HG03354 (cell line): Measurements from ENCODE around the gene SNX32.
A peak's percentile ranks its signal among the peaks of the same experiment; 100 is the strongest.

Experiments
- ATAC-seq: cut with Tn5 transposase; IDR thresholded peaks from one replicate; pipeline ENCODE4 v1.9.1; 2021; ENCODE audit warnings: mild to moderate bottlenecking; ENCODE audit not compliant: unreplicated experiment, poor library complexity, severe bottlenecking

The SNX32 gene

DNA sequence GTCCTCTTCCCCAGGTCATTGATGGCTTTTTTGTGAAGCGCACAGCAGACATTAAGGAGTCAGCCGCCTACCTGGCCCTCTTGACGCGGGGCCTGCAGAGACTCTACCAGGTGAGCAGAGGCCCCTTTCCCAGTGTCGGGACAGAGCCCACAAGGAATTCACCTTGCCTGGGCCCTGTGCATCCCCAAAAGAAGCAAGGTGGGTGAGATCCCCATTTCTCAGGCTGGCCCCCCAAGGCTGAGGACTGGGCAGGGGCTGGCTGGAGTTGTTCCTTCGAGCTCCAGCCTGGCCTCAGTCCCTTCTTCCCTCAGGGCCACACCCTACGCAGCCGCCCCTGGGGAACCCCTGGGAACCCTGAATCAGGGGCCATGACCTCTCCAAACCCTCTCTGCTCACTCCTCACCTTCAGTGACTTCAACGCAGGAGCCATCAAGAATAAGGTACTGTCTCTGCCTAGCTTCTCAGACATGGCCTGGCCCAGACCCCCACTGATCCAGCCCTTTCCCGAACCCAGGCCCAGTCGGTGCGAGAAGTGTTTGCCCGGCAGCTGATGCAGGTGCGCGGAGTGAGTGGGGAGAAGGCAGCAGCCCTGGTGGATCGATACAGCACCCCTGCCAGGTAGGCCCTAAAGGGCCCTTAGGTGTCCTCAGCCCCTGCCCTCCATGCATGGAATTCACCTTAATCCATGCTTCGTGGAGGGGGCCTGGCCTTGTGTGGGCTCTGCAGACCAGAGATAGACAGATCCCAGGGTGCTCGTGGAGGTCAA lies 31.1 kb downstream of the SNX32 start:
- ATAC-seq: no peak

- ATAC-seq: no peak
Measured at GRCh38 chr11:65865550-65866172, 31.9 kb downstream of the SNX32 start.

DNA sequence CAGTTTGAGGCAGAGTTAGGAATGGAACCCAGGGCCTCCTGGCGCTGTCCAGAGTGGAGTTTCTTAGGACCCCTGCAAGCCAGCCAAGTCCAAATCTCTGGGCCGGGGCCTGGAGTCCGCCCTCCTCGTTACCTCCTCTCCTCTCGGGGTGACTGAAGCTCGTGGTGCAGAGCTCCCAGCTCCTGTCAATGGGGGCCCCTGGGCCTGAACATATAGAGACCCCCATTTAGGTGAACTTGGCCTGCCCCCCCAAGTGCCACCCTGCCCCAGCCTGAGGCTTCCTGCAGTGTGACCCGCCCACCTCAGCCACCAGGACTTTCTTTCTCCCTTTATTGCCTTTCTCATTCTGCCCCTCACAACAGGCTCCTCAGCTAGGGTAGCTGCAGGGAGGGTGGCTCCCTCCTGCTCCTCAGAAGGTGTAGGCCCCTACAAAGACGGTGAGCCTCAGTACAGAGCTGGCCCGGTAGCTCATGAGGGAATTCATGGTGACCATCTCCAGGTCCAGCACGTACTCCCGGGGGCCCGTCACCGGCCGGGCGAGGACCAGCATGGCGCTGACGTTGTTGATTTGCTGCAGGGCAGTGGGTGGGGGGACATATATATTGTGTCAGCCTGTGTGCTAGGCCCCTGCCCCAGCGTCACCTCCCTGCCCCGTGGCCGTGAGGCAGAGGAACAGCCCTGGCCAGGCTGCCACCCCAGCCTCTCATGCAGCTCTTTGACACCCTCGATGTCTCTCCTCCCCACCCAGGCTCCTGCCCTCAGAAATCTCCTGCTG lies 32.9 kb downstream of the SNX32 start:
- no peak for ATAC-seq

GRCh38 chr11:65867284-65868071 lies 33.7 kb downstream of the SNX32 start:
- ATAC-seq: no peak

DNA sequence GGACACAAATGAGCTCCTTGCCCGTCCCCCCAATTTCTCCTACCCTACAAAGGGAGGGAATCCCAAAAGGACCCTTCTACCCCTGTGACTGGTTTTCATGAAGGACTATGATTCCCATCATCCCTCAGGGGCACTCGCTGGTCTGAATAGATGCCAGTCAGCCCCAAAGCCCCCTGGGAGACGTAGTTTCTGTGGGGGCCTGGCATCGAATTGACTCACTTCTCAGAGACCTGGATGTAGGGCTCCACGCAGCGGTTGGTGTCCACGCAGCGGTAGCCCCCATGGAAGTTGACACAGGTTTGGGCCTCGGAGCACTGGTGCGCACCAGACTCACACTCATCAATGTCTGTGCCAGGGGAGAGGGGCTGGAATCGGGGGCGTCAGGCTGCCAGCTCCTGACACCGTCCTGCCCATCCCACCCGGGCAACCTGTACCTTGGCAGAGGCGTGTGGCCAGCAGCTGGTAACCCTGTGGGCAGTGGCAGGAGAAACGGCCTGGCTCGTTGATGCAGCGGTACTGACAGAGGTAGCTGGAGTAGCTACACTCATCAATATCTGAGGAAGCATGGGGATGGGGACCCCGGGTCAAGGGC lies 34.4 kb downstream of the SNX32 start:
- ATAC-seq: no peak

DNA sequence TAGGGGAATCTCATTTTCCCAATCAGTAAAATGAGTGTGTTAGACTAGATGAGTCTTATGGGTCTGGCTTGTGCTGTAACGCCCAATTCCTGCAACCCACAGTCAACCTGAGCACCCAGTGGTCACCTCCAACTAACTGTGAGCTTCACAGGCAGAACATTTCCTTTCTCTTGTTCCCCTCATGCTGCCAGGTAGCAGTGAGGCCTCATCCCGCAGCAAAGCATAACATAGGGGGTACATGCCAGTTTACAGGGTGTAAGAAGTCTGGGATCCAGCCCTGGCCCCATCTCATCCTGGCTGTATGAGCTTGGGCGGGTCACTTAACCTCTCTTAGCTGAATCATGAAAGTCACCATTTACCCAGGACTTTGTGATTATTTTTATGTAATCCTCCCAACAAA lies 35.1 kb downstream of the SNX32 start:
- ATAC-seq: no peak

DNA sequence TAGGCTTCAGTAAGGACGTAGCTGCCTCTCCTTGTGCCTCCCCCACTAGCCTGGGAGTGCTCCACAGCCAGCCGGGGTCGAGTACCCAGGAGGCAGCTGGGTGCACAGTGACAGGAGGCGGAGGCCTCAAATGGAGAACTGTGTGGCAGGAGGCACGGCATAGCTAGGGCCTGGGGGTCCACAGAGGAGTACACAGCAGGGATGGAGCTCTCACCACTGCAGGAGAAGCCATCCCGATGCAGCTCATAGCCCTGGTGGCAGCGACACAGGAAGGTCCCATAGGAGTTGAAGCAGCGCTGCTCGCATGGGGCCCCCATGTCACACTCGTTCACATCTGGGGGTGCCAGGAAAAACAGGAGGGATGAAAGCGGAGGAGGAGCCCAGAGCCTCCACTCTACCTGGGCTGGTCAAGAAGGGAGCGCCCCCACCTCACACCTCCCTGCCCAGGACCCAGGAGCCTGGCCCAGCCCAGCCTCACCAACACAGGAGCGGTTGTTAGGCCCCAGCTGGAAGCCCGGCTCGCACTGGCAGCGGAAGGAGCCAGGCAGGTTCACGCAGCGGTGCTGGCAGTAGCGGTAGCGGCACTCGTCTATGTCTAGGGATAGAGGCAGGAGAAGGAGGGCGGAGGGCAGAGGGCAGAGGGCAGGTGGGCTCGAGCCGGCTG lies 36.0 kb downstream of the SNX32 start:
- no peak for ATAC-seq

GRCh38 chr11:65870307-65870658 lies 36.5 kb downstream of the SNX32 start:
- no peak for ATAC-seq

- no peak for ATAC-seq
Measured at GRCh38 chr11:65870706-65871681, 37.2 kb downstream of the SNX32 start.

- no peak for ATAC-seq
Measured at GRCh38 chr11:65871811-65872548, 38.2 kb downstream of the SNX32 start.

DNA sequence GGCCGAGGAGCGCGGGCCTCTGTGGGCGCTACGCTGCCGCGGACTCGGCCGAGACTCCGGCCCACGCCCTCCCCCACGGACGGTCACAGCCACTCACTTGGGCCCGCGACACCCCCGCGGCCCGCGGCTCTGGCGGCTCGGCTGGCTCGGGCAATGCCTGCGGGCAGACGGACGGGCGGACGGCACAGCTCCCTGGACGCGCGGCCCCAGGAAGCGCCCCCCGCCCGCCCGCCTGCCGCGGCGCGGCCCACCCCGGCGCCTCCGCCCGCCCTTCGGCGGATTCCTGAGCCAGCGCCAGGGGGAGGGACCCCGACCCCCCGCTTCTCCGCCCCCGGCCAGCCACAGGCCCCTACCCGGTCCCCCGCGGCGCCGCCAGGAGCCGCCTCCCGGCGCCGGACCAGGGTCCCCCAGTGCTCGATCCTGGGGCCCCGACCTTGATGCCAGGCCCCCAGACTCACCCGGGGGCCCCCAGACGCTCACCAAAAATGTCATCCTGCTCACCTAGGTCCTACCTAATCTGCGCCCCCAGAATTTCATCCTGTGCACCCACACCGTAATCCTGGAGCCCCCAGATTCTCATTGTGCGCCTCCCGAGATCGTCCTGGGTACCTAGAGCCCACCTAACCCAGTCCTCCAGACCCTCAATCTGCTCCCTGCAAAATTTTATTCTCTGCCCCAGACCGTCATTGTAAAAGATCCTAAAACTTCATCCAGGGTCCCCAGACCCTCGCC lies 39.0 kb downstream of the SNX32 start, which contains the start of gene EFEMP2:
Gene EFEMP2 (minus strand): TSS at position 215 of the 732 bp plus-strand sequence. CDS start 446 bp downstream, outside the sequence.
- no peak for ATAC-seq

DNA sequence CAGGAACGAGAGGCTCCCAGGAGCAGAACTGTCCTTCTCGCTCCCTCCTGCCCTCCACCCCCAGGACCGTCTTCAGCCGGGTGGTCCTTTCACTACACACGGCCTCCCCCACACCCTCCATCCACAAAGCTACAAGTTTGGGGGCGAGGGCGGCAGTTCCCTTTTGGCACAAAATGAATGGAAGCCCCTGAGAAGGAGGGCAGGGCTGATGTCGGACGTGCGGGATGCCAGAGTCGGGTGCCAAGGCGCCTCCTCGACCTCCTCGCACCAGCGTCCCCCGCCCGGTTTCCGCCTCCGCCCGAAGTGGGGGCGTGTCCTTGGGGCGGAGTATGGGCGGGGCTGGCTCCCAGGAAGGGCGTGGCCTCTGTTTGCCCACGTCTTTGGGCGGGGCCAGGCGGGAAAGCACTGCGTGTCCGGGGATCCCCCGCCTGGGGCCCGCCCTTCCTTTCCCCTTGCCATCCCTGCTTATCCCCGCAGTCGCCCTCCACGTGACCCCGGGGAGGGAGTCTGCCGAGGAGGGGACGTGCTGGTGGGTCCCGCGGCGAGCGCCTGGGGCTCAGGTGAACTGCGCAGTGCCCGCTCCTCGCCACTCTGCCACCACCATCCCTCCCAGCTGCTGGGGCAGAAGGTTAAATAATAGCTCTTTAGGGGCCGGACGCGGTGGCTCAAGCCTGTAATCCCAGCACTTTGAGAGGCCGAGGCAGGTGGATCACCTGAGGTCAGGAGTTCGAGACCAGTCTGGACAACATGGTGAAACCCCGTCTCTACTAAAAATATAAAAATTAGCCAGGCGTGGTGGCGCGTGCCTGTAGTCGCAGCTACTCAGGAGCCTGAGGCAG lies 39.8 kb downstream of the SNX32 start:
- peak; percentile 80 for ATAC-seq

DNA sequence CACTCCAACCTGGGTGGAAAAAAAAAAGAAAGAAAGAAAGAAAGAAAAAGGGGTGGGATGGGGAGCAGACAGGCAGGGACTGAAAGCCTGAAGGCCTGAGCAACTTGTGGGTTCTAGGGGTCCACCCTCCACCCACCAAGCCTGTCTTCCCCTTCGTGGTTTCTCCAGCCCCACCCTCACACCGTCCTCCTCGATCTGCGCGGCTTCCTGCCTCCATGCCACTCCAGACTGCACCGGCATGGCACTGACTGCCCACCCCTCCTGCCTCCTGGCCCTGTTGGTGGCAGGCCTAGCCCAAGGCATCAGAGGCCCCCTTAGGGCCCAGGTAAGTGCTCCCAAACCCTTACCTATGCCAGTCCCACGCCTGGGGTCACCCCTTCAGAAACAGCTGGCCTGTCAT lies 45.9 kb downstream of the SNX32 start, which contains the start of gene CTSW:
Gene CTSW (plus strand): TSS at position 221 of the 400 bp plus-strand sequence. CDS start 18 bp downstream, at position 239.
- ATAC-seq: no peak

DNA sequence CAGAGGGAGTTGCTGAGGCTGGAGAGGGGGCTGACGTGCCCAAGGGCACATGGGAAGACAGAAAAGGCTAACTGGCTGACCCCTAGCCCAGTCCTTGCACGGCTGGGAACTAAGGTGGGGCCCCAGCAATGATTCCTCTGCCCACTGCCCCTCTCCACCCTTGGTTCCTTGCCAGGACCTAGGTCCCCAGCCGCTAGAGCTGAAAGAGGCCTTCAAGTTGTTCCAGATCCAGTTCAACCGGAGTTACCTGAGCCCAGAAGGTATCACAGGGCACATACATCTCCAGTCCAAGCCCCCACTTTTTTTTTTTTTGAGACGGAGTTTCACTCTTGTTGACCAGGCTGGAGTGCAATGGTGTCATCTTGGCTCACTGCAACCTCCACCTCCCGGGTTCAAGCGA lies 46.3 kb downstream of the SNX32 start:
- ATAC-seq: no peak

DNA sequence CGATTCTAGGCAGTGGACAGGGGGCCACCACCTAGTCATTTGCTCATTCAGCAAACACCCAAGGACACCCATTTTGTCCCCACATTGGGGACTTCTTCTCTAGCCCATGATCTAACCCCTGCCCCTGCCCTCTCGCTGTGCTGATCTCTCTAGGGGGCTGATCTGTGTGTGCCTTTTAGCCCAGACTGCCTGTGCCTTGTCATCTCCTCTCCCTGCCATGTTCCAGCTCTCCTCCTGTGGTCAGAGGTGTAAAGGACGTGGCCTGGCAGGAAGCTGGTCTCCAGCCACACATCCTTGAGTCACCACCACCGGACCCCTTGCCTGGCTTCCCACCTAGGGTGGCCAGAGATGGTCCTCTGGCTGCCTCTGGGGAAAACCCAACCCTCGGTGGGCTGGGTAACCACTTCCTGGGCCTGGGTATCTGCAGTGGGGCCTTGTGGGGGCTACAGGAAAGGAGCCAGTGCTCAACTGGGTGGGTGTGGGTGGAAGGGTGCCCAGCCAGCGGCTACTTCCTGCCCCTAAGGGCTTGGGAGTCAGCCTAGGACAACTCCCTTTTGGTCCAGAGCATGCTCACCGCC lies 47.2 kb downstream of the SNX32 start:
- no peak for ATAC-seq
